Measurements from ENCODE around the gene XIRP2.

DNA sequence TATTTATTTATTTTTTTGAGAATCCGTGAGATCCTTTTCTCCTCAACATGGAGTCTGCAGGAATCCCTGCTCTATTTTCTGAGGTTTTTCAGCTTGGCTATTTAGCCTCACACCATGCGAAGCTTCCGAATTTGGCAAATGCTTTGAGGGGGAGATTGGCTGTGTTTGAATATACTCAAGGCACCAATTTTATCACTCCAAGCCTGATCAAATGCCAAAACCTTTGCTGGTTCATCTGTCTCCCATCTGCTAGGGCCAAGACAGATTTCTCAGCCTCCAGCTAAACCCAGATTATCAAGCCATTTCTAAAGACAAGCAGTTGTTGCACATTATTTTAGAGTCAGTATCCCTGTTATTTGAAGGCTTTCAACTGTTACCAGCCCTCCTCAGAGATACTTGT lies 295.7 kb downstream of the XIRP2 start:
- no peak for TF ChIP-seq EGR1 (IDR thresholded peaks at IDR 0.05; ENCODE audit: low read depth)
- TF ChIP-seq, protein P1, sequence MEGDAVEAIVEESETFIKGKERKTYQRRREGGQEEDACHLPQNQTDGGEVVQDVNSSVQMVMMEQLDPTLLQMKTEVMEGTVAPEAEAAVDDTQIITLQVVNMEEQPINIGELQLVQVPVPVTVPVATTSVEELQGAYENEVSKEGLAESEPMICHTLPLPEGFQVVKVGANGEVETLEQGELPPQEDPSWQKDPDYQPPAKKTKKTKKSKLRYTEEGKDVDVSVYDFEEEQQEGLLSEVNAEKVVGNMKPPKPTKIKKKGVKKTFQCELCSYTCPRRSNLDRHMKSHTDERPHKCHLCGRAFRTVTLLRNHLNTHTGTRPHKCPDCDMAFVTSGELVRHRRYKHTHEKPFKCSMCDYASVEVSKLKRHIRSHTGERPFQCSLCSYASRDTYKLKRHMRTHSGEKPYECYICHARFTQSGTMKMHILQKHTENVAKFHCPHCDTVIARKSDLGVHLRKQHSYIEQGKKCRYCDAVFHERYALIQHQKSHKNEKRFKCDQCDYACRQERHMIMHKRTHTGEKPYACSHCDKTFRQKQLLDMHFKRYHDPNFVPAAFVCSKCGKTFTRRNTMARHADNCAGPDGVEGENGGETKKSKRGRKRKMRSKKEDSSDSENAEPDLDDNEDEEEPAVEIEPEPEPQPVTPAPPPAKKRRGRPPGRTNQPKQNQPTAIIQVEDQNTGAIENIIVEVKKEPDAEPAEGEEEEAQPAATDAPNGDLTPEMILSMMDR (IDR thresholded peaks at IDR 0.05 in 2 of 3, conservative IDR thresholded peaks at IDR 0.05 in 1 of 3; ENCODE audit: borderline replicate concordance in 1 of 3, insufficient read depth in 1 of 3, low read depth in 2 of 3, low read length in 2 of 3) = no peak
- no peak for TF ChIP-seq ZNF274 (IDR thresholded peaks at IDR 0.05; ENCODE audit: low read depth, low read length)
- TF ChIP-seq EZH2 (IDR thresholded peaks at IDR 0.05) = no peak
- TF ChIP-seq POLR2A (IDR thresholded peaks at IDR 0.05; ENCODE audit: borderline replicate concordance, extremely low read depth, insufficient read depth, insufficient read length) = no peak
- no peak for TF ChIP-seq POLR2AphosphoS5 (IDR thresholded peaks at IDR 0.05; ENCODE audit: low read depth, low read length)
- TF ChIP-seq, protein P2, sequence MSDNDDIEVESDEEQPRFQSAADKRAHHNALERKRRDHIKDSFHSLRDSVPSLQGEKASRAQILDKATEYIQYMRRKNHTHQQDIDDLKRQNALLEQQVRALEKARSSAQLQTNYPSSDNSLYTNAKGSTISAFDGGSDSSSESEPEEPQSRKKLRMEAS (IDR thresholded peaks at IDR 0.05) = no peak
- TF ChIP-seq ELF1 (IDR thresholded peaks at IDR 0.05; ENCODE audit: borderline replicate concordance, low read depth) = no peak
- no peak for TF ChIP-seq RAD21 (IDR thresholded peaks at IDR 0.05; ENCODE audit: low read depth)
- TF ChIP-seq, protein P3, sequence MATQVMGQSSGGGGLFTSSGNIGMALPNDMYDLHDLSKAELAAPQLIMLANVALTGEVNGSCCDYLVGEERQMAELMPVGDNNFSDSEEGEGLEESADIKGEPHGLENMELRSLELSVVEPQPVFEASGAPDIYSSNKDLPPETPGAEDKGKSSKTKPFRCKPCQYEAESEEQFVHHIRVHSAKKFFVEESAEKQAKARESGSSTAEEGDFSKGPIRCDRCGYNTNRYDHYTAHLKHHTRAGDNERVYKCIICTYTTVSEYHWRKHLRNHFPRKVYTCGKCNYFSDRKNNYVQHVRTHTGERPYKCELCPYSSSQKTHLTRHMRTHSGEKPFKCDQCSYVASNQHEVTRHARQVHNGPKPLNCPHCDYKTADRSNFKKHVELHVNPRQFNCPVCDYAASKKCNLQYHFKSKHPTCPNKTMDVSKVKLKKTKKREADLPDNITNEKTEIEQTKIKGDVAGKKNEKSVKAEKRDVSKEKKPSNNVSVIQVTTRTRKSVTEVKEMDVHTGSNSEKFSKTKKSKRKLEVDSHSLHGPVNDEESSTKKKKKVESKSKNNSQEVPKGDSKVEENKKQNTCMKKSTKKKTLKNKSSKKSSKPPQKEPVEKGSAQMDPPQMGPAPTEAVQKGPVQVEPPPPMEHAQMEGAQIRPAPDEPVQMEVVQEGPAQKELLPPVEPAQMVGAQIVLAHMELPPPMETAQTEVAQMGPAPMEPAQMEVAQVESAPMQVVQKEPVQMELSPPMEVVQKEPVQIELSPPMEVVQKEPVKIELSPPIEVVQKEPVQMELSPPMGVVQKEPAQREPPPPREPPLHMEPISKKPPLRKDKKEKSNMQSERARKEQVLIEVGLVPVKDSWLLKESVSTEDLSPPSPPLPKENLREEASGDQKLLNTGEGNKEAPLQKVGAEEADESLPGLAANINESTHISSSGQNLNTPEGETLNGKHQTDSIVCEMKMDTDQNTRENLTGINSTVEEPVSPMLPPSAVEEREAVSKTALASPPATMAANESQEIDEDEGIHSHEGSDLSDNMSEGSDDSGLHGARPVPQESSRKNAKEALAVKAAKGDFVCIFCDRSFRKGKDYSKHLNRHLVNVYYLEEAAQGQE (IDR thresholded peaks at IDR 0.05; ENCODE audit: low read depth) = no peak
- no peak for TF ChIP-seq EZH2phosphoT487 (IDR thresholded peaks at IDR 0.05; ENCODE audit: borderline replicate concordance)
